SH-SY5Y (cell line): ENCODE measurements around the gene LIN52.

Experiments
- GATA2 ChIP-seq: IDR thresholded peaks from 2 replicates; pipeline ENCODE4 v1.6.1; 2011; ENCODE audit warnings: mild to moderate bottlenecking, low read depth, low read length
- GATA3 ChIP-seq: IDR thresholded peaks from 2 replicates; pipeline ENCODE4 v1.6.1; 2011; ENCODE audit warnings: low read depth, mild to moderate bottlenecking, low read length, moderate library complexity

GRCh38 chr14:74038020-74038859 lies 46.5 kb upstream of the LIN52 start:
- TF ChIP-seq GATA3 (no peak), GATA2 (no peak)
